Measurements from ENCODE around the gene ATG3. TPM values are rescaled to one million over a fixed set of nuclear protein-coding genes. Genes with fewer than 3 reads are reported as not detected.

Gene ATG3
- total RNA-seq, 1 donor from 2014 or later, result 49.7 TPM

- DNase-seq (ENCODE audit: low read depth), result peak; percentile 37
- Histone ChIP-seq H3K4me3 (ENCODE audit: low read depth, low read length) (peak overlapping the region; percentile 86), H3K27me3 (ENCODE audit: control insufficient read depth, insufficient read depth, low read length) (no peaks in the 10 kb centered on the region), H3K36me3 (ENCODE audit: control insufficient read depth, insufficient read depth, low read length) (no peaks in the 10 kb centered on the region)
- no peak for TF ChIP-seq CTCF (IDR thresholded peaks at IDR 0.05; ENCODE audit: insufficient read depth, low read length, poor library complexity, severe bottlenecking)
Measured at GRCh38 chr3:112560721-112561483, 860 bp downstream of the ATG3 start.

GRCh38 chr3:112560307-112560706 lies 1.5 kb downstream of the ATG3 start:
- DNase-seq (ENCODE audit: low read depth), result no peak
- H3K4me3 ChIP-seq (ENCODE audit: low read depth, low read length), result peak overlapping the region; percentile 86
- no peak for TF ChIP-seq CTCF (IDR thresholded peaks at IDR 0.05; ENCODE audit: insufficient read depth, low read length, poor library complexity, severe bottlenecking)
- H3K36me3 ChIP-seq (ENCODE audit: control insufficient read depth, insufficient read depth, low read length), result no peaks in the 10 kb centered on the region
- no peaks in the 10 kb centered on the region for H3K27me3 ChIP-seq (ENCODE audit: control insufficient read depth, insufficient read depth, low read length)

DNA sequence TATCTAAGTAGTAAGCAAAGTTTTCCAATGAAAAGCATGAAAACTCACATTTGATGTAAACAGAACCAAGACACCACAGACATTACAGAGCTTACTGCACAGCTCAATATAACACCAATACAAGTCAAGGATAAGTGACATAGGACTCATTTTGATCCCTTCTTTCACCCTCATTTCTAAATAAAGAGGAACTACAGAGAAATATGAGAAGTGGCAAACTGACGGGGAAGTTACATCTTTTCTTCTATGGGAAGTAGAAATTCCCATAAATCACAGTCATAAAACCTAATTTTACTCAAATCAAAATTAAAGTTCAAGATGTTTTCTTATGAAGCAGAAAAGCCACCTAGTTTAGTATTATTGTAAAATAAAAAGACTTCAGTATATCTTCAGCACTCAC lies 3.8 kb downstream of the ATG3 start:
- no peaks in the 10 kb centered on the region for H3K36me3 ChIP-seq (ENCODE audit: control insufficient read depth, insufficient read depth, low read length)
- no peak for TF ChIP-seq CTCF (IDR thresholded peaks at IDR 0.05; ENCODE audit: insufficient read depth, low read length, poor library complexity, severe bottlenecking)
- no peaks in the 10 kb centered on the region for H3K27me3 ChIP-seq (ENCODE audit: control insufficient read depth, insufficient read depth, low read length)
- no peak for DNase-seq (ENCODE audit: low read depth)
- no peak overlapping the region for H3K4me3 ChIP-seq (ENCODE audit: low read depth, low read length)

DNA sequence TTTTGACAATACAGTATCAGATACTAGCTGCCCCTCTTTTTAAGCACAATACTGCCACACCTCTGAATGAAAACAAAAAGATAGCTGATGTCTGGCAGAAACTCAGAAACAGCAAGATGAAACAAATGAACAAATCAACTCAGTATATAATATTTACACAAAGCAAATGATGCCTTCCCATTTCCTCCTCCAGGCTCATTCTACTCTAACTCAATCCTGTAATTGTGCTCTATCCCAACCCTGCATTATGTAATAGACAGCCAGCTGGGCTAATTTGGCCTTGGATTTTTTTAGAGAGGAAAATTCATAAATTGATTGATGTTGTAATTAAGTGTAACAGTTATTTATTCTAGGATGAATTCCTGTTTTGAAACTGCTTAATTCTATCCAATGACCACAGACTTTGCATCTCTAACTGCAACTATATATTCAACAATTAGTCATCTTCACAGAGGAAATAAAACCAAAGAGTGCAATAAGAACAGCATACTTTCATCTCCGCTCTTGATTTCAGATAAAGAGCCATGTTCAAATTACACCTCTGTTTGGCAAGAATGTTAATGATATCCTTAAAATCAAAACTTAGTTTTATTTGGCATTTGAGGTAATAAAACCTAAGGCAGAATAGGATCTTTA lies 6.1 kb downstream of the ATG3 start:
- no peak for DNase-seq (ENCODE audit: low read depth)
- no peak for TF ChIP-seq CTCF (IDR thresholded peaks at IDR 0.05; ENCODE audit: insufficient read depth, low read length, poor library complexity, severe bottlenecking)
- H3K36me3 ChIP-seq (ENCODE audit: control insufficient read depth, insufficient read depth, low read length), result no peaks in the 10 kb centered on the region
- H3K27me3 ChIP-seq (ENCODE audit: control insufficient read depth, insufficient read depth, low read length), result no peaks in the 10 kb centered on the region
- no peak overlapping the region for H3K4me3 ChIP-seq (ENCODE audit: low read depth, low read length)

DNA sequence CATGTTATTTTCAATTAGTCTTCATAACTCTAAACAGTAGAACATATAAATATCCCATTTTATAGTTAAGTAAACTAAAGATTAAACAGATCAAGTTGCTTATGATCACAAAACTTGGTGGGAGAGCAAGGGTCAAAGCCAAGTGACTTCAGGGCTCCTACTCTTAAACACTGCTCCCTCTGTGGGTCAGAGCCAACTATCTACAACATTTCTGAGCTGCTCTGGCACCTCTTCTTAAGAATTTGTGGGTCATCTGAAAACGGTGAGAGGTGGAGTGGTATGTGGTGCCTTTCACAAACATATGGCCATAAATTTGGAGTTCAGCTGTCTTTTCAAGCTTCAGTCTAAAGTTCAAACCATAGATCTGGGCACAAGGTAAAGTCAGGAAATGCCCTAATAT lies 10.9 kb downstream of the ATG3 start:
- no peak for DNase-seq (ENCODE audit: low read depth)
- no peak for TF ChIP-seq CTCF (IDR thresholded peaks at IDR 0.05; ENCODE audit: insufficient read depth, low read length, poor library complexity, severe bottlenecking)
- Histone ChIP-seq H3K36me3 (ENCODE audit: control insufficient read depth, insufficient read depth, low read length) (no peaks in the 10 kb centered on the region), H3K4me3 (ENCODE audit: low read depth, low read length) (no peak overlapping the region), H3K27me3 (ENCODE audit: control insufficient read depth, insufficient read depth, low read length) (no peaks in the 10 kb centered on the region)

All from kidney epithelial cell (primary cell).